ENCODE results near the gene TMEM121.
"Not testable (repeated sequence)": the region's sequence is repeated elsewhere in the genome, so short reads cannot be mapped to it uniquely, and the experiment has no call there.

The TMEM121 gene

GRCh38 chr14:105547072-105547471 lies 20.7 kb downstream of the TMEM121 start:
- DNase-seq (ENCODE audit: low spot score) = not testable (repeated sequence)

GRCh38 chr14:105547741-105548169 lies 21.4 kb downstream of the TMEM121 start:
- no peak for DNase-seq (ENCODE audit: low spot score)

- no peak for DNase-seq (ENCODE audit: low spot score)
These were observed 23.1 kb downstream of the TMEM121 start for GRCh38 chr14:105549481-105549880.

GRCh38 chr14:105554022-105554421 lies 27.6 kb downstream of the TMEM121 start:
- no peak for DNase-seq (ENCODE audit: low spot score)

GRCh38 chr14:105554523-105554922 lies 28.1 kb downstream of the TMEM121 start:
- no peak for DNase-seq (ENCODE audit: low spot score)

- DNase-seq (ENCODE audit: low spot score) = not testable (repeated sequence)
These were observed 31.3 kb downstream of the TMEM121 start for GRCh38 chr14:105557671-105558070.

GRCh38 chr14:105558449-105559154 lies 32.2 kb downstream of the TMEM121 start:
- not testable (repeated sequence) for DNase-seq (ENCODE audit: low spot score)

- DNase-seq (ENCODE audit: low spot score) = not testable (repeated sequence)
These were observed 33.1 kb downstream of the TMEM121 start for GRCh38 chr14:105559384-105560047.

- not testable (repeated sequence) for DNase-seq (ENCODE audit: low spot score)
These were observed 33.8 kb downstream of the TMEM121 start for GRCh38 chr14:105560048-105560669.

GRCh38 chr14:105561345-105561744 lies 35.0 kb downstream of the TMEM121 start:
- DNase-seq (ENCODE audit: low spot score) = not testable (repeated sequence)

- DNase-seq (ENCODE audit: low spot score) = no peak
These were observed 36.4 kb downstream of the TMEM121 start for GRCh38 chr14:105562713-105563346.

- no peak for DNase-seq (ENCODE audit: low spot score)
These were observed 37.0 kb downstream of the TMEM121 start for GRCh38 chr14:105563347-105563737.

- DNase-seq (ENCODE audit: low spot score) = not testable (repeated sequence)
These were observed 38.2 kb downstream of the TMEM121 start for GRCh38 chr14:105564536-105564935.

GRCh38 chr14:105565185-105565919 lies 39.0 kb downstream of the TMEM121 start:
- not testable (repeated sequence) for DNase-seq (ENCODE audit: low spot score)

- not testable (repeated sequence) for DNase-seq (ENCODE audit: low spot score)
These were observed 40.1 kb downstream of the TMEM121 start for GRCh38 chr14:105566248-105567163.

GRCh38 chr14:105567164-105568103 lies 41.1 kb downstream of the TMEM121 start:
- not testable (repeated sequence) for DNase-seq (ENCODE audit: low spot score)

- DNase-seq (ENCODE audit: low spot score) = peak; percentile 35
These were observed 41.9 kb downstream of the TMEM121 start for GRCh38 chr14:105568140-105568843.

- no peak for DNase-seq (ENCODE audit: low spot score)
These were observed 42.7 kb downstream of the TMEM121 start for GRCh38 chr14:105568859-105569766.

Data from RKO (cell line).